NCI-H524 (cell line): Measurements from ENCODE around the gene TTC34.

Source experiments
- DNase-seq, 2 experiments: peaks; one replicate each; lab custom pipeline; 2025; lab: John Stamatoyannopoulos, UW

TTC34 gene

GRCh38 chr1:2828586-2829250, 27.2 kb upstream of the TTC34 start:
- DNase-seq: no peak

- no peak for DNase-seq
Measured at GRCh38 chr1:2826736-2827292, 25.3 kb upstream of the TTC34 start.

DNA sequence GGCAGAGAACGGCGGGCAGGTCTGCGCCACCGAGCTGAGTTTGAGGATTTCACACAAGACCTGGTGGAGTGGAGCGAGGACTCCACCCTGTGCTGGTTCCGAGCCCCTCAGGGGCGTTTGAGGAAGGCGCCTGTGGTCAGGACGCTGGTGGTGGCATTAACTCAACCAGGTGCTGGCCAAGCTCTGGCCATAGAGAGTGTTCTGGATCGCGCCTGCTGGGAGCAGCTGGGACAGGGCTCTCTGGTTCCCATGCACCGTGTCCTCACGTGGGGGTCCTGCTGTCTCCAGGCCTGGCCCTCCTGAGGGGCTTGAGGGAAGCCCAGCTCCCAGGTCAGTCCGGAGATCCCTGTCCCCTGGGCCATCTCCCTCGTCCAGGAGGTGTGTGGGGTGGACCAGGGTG, 24.8 kb upstream of the TTC34 start:
- no peak for DNase-seq

- no peak for DNase-seq
Measured at GRCh38 chr1:2825487-2826189, 24.1 kb upstream of the TTC34 start.

DNA sequence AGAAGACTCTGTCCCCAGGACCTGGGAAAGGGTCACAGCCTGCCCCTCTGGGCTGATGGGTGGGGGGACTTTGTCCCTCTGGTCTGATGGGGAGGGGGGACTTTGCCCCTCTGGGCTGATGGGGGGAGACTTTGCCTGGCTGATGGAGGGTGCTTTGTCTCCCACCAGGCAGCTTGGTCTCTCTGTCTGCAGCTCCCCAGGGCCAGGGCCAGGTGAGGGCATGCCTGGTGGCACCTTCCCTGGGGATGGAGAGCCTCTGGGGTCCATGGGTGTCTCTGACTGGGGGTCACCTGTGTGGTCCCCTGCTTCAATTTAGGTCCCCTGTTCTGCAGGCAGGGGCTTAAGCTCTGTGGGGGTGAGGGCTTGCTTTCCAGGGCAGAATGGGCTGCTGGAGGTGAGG, 23.5 kb upstream of the TTC34 start:
- no peak for DNase-seq

GRCh38 chr1:2823921-2824610, 22.6 kb upstream of the TTC34 start:
- DNase-seq: no peak

DNA sequence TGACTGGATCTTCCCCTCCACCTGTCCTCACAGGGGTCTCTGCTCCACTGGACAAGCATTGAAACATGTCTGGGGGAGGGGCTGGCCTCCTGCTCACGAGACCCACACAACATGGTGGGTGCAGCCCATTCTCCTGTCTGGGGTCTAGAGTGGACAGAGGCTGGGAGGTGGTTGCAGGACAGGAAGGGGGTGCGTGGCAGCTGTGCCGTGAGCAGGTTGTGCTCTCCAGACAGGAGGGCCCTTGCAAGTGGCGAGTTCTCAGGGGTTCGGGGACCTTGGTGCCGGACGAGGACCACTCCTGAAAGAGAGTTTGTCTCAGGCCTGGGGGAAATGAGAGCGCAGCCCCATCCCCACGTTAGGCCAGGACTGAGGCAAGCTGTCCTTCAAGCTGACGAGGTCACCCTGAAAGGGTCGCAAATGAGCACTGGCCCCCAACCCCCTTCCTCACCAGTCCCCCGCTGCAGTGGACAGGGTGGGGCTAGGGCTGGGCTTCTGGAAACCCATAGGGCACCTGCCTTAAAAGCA, 21.2 kb upstream of the TTC34 start:
- DNase-seq: no peak

DNA sequence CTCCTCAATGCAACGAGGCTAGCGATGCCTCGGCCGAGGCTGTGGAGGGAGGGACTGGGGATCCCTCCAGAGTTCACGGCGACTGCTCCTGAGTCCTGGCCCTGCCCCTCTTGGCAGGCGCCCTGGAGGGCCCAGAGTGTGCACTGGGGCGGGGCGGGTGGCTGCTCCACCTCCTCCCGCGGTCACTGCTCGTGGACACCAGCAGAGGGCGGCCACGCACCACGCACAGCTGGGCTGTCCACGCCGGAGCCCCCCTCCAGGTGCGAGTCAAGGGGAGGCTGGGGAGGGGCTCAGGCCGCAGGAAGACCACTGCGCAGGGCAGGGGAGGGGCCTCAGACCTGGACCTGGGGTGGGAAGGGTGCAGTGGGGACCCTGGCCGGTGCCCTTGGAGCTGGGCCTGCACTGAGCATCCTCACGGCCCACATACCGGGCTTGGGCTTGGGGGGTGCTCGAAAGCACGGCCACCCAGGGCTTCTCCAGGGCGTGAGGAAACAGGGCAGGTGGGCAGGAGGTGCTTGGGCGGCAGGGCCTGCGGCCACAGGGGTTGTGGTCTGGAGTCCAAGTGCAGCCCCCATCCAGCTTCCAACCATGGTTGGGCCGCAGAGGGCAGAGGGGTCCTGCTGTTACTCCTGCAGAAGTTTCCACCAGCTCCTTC, 20.6 kb upstream of the TTC34 start:
- DNase-seq: peak in 1 of 2 experiments; percentile 5

DNA sequence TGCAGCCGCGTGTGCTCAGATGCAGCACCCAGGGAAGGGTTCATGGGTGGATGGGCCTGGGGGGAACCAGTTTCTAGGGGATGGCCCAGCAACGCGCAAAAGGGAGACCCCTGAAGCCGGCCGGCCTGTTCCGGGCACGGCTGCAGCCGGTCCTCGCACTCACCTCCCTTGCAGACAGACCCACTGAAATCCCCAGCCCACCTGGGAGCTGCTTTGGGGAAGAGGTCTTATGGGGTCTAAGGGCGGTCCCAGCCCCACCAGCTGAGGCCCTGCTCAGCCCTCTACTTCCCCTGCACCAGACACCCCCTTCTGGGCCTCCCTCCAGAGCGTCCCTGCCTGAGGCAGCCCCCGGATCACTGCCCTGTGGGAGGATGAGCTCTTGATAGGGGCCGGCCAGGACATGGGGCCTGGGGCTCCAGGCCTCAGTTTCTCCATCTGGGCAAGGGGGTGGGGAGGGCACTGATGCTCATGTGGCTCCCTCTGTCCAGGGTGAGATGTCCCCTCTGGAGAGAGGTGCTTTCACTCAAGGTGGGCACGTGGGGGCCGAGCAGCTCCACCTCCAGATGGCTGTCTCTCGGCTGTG, 20.0 kb upstream of the TTC34 start:
- DNase-seq: no peak

- no peak for DNase-seq
Measured at GRCh38 chr1:2820731-2821372, 19.4 kb upstream of the TTC34 start.

DNA sequence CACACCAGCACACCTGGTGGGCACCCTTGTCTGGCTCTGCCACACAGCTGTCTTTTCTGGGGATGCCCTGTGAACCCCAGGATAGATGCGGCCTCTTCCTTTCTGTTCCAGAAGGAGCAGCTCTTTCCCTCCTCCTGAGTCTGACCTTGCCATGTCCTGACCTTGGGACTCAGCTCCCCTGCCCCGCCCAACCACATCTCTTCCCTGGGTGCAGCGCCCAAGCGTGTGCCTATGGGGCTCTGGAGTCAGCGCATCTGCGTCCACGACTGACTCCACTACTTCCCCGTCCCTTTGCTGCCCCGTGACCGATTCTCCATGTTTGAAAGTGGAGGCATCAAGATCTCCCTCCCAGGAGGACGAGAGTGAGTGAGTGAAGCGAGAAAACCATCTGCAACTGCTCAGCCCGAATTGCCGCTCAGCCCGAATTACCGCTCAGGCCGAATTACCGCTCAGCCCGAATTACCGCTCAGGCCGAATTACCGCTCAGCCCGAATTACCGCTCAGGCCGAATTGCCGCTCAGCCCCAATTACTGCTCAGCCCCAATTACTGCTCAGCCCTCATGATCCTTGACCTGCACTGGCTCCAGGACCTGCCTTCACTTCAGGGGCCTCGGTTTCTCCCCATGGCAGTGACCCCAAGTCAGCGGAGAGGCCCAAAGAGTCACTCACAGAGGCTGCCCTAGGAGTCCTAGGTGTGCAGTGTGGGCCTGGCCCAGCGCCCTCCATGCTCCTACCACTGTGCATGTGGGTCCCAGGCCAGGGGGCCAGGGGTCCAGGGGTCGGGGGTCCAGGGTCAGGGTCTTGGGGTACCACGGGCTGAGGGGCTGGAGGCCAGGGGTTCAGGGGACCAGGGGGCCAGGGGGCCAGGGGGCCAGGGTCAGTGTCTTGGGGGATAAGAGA, 18.6 kb upstream of the TTC34 start:
- no peak for DNase-seq

DNA sequence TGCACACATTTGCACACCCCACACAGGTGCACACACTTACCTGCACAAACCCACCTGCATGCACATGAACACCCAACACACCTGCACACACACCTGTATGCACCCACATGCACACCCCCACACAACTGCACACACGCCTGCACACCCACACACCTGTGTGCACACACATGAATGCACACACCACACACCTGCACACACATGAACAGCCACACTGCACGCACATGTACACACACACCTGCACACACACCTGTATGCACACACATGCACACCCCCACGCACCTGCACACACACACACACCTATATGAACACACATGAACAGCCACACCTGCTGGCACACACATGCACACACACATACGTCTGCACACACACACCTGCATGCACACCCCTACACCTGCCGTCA, 17.9 kb upstream of the TTC34 start:
- no peak for DNase-seq

DNA sequence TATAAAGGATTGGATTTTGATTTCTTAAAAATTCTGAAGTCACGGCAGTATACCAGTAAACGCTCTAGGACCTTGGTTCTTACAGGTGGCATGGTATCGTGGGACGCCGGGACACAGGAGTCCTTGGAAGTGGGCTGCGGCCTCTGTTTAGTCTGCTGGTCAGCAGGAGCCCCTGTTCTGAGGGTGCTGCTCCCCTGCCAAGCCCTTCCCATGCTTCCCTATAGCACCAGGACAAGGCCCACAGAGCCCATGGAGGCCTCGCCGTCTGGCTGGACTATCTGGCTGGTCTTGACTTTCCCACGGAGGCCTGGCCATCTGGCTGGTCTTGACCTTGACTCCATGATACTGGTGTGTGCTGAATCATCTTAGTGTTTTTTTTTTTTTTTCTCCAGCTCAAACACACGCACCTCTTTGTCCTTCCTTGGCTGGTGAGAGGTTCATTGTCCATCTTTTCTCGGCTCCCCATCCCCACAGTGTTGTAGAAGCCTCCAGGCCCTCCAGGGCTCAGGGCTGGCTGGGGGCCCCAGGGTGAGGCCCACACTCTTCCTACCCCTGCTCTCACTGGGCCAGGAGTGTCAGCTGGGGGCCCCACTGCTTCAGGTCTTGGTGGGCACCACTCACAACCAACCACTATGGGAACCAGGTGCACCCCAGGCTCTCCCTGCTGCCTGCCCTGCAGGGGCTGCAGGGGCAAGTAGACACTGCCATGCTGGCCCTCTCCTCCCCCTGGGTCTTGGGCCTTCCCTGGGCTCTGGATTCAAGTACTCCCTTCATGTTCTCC, 16.5 kb upstream of the TTC34 start:
- no peak for DNase-seq

DNA sequence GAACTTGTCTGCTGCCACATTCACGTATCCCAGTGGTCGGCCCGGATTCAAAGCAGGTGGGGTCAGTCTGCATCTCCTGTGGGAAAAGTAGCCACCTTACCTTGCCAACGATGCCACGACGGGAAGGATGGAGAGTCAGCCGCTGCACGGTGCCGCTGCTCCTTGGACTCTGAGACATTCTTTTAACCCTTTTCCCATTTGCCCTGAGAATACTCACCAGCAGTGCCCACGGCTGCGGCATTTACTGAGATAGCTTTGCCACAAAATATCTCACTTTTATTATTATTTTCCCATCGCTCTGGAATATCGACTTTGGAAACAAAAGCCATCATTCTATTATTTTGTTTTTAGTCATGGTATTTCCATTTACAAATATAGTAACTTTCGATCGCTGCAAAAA, 15.3 kb upstream of the TTC34 start:
- DNase-seq: no peak

DNA sequence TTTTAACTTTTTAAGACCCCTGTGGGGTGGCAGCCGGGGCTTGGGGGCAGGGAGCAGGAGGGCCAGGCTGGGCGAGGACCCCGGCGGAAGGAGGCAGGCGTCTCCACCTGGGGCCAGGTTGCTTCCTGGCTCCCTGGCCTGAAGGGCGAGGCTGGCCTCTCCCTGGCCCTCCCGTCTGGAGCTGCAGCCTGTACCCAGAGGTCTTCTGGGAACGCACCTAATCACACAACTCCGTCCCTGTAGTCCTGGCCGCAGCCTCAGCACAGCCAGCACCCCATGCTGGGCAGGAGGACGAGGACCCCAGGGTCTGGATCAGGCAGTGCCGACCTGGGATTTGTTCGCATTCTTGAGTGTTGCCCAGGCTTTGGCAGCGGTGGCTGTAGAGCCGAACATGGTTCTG, 14.1 kb upstream of the TTC34 start:
- DNase-seq: no peak

- no peak for DNase-seq
Measured at GRCh38 chr1:2814511-2815075, 13.1 kb upstream of the TTC34 start.

DNA sequence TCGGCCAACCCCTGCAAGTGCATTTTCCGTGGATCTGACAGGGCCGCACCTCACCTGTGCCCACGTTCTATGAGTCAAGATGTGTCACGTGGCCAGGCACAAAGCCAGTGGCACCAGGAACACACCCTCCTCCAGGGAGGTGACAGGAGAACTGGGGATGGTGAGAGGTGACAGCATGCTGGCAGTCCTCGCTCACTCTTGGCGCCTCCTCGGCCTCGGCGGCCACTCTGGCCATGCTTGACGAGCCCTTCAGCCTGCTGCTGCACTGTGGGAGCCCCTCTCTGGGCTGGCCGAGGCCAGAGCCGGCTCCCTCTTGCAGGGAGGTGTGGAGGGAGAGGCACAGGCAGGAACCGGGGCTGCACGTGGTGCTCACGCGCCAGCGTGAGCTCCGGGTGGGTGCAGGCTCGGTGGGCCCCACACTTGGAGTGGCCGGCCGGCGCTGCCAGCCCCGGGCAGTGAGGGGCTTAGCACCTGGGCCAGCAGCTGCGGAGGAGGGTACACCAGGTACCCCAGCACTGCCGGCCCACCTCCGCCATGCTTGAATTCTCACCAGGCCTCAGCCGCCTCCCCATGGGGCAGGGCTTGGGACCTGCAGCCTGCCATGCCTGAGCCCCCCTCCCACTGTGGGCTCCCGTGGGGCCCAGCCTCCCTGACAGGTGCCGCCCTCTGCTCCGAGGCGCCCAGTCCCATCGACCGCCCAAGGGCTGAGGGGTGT, 11.6 kb upstream of the TTC34 start:
- no peak for DNase-seq

GRCh38 chr1:2812136-2812535, 10.6 kb upstream of the TTC34 start:
- no peak for DNase-seq

DNA sequence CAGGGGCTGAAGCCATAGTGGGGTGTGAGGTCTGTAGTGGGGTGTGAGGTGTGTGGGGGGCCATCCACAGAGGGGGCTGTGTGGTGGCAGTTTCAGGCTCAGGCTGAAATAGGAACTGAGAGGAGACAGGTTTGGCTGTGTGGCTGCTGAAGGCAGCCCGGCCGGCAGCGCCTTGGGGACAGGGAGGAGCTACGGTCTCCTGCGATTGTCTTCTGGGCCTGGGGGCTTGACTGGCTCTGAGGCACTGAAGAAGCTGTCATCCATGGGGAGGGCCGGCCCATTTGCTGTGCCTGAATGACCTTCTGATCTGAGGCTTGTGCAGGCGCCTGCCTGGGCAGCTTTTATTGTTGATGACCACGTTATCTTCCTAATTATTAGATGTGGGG, 10.0 kb upstream of the TTC34 start:
- no peak for DNase-seq
